HG03103 (cell line): Measurements from ENCODE around the gene ZNF878.
A peak's percentile ranks its signal among the peaks of the same experiment; 100 is the strongest.

ENCODE experiments used
- ATAC-seq: cut with Tn5 transposase; IDR thresholded peaks from one replicate; pipeline ENCODE4 v1.9.1; 2021; ENCODE audit warnings: low read depth; ENCODE audit not compliant: unreplicated experiment

ZNF878 gene

DNA sequence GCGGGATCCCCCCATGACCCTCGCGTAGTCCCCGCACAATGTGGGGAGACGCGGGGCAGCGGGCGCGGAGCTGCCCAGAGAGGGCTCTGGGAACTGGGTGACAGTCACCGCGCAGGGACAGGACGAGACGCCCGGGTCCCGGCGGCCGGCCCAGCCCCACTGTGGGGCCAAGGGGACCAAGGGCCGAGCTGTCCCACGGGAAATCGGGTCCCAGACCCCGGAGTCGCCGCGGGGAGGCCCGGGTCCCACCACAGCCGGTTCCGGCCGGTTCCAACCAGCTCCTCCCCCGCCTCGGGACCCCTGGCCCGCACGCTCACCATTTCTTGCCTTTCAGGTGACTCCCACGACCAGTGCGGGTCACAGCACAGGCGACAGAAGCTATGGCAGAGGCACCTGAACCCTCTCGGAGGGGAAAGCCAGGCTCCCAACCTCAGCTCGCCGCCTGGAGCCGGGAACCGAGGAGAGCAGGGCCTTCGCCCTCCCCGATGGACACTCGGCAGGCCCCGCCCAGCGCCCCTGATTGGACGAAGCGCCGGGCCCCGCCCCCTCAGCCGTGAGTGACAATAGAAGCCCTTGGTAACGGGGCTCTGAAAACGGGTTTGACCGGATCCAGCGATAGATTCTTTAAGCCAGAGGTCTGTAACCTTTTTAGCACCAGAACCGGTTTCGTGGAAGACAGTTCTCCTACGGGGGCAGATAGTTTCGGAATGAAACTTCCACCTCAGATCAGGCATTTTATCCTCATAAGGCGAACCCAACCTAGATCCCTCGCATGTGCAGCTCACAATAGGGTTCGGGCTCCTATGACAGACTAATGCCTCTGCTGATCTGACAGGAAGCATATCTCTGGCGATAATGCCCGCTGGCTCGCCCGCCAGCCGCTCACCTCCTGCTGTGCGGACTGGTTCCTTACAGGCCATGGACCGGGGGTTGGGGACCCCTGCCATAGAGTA, 17.3 kb downstream of the ZNF878 start, which contains the start of gene ZNF433:
ZNF433 (minus strand) TSS at position 460 of the 953 bp plus-strand sequence; CDS start at position 320, 140 bp downstream.
- ATAC-seq, result peak; percentile 87

DNA sequence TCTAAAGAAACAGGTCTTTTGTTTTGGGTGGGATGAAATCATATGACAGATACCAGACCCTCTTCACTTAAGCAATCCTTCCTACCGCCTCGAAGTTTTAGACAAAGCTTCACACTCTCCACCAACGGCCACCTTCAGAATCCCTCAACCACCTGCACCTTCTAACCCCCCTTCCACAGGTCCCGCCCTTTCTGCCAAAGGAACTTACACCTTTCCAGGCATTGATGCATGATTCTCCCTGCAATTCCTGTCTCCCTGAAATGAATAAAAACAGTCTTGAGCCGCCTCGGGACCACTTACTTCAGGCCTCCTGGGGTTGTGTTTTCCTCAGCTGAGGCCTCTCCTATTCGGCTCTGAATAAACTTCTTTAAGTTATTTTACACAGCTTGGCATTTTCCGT, 18.1 kb downstream of the ZNF878 start:
- no peak for ATAC-seq

DNA sequence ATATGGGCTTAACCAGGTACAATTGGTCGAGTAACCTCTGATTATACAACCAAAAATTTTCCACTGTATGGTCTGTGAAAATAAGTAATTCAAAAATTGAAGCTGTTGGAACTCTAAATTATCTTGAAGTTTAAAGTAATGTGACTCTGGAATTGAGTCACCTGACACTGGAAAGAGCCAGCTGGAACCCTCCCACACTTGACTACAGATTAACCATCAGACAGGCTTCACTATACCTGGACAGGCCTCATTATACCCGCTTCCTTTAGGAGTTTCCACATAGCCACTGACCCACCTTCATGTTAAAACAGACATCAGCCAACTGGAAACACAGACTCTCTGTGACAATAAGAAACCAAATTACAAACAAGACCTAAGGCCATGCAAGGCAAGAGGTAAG, 18.6 kb downstream of the ZNF878 start:
- no peak for ATAC-seq

DNA sequence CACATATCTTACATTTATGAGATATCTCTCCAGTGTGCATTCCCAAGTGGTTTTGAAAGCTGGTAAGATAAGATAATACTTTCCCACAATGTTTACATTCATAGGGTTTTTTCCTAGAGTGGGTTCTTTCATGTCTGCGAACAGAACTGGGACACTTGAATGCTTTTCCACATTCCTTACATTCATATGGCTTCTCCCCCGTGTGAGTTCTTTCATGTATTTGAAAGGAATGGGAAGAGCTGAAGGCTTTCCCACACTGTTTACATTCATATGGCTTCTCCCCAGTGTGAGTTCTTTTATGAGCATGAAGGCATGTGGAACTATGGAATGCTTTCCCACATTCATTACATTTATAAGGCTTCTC, 37.0 kb downstream of the ZNF878 start:
- ATAC-seq, result no peak

DNA sequence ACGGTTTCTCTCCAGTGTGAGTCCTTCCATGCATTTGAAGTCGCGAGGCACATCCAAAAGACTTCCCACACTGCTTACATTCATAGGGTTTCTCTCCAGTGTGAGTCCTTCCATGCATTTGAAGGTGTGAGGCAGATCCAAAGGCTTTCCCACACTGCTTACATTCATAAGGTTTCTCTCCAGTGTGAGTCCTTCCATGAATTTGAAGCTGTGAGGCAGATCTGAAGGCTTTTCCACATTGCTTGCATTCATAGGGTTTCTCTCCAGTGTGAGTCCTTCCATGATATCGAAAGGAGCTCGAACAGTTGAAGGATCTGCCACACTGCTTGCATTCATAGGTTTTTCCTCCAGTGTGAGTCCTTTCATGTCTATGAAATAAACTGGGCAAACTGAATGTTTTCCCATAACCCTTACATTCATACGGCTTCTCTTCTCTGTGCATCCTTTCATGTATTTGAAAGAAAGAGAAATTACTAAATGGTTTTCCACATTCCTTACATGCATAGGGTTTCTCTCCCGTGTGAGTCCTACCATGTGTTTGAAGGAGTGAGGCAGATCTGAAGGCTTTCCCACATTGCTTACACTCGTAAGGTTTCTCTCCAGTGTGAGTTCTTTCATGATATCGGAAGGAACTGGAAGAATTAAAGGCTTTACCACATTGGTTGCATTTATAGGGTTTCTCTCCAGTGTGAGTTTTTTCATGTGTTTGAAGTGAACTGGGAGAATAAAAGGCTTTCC, 37.6 kb downstream of the ZNF878 start:
- ATAC-seq, result no peak

GRCh38 chr19:12000152-12000981, 52.4 kb downstream of the ZNF878 start:
- ATAC-seq, result peak; percentile 54

DNA sequence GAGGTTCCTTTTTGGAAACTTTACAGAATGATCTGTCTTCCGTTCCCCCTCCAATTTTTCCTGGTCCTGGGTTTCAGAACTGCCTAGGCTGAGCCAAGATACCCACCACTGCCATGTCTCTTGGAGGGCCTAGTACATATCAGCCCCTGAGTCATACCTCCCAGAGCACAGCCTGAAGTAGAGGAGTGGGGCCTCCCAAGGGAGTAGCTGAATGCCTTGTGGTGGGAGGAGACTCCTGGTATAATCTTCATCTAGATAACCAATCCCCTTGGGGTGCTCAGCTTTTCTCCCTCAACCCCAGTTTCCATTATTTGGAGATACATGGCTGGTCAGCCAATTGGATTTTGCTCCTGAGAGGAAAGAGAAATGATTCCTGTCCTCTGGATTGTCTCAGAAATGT, 57.6 kb downstream of the ZNF878 start:
- no peak for ATAC-seq
